Activated T-helper 1 cell treated with anti-CD3 and anti-CD28 coated beads, Interleukin-12 subunit alpha, Interleukin-12 subunit beta, Interleukin-2, Interleukin-4 antibody, amounts not matched to agents 30 ng/mL and 10 ng/mL and 1 ng/mL, durations not matched to agents 14 hours and 24 hours and 36 hours (primary cell): Measurements from ENCODE around the gene BLMH. TPM values are rescaled to one million over a fixed set of nuclear protein-coding genes. Genes with fewer than 3 reads are reported as not detected.
"Not testable (repeated sequence)": the region's sequence is repeated elsewhere in the genome, so short reads cannot be mapped to it uniquely, and the experiment has no call there.

Source experiments
- DNase-seq: peaks from one replicate; pipeline ENCODE4 v3.0.0; 2021; ENCODE audit warnings: low spot score
- H3K27ac Mint-ChIP-seq: one replicate; pipeline ENCODE4 v1.8.0; 2021; ENCODE audit warnings: mild to moderate bottlenecking, mixed read lengths
- H3K27me3 Mint-ChIP-seq: one replicate; pipeline ENCODE4 v1.8.0; 2022; ENCODE audit warnings: mild to moderate bottlenecking, moderate library complexity, mixed read lengths; ENCODE audit not compliant: insufficient read depth
- H3K36me3 Mint-ChIP-seq: one replicate; pipeline ENCODE4 v1.8.0; 2021; ENCODE audit warnings: low read depth, mixed read lengths
- H3K4me1 Mint-ChIP-seq: one replicate; pipeline ENCODE4 v1.8.0; 2021; ENCODE audit warnings: low read depth, mixed read lengths
- H3K4me3 Mint-ChIP-seq: one replicate; pipeline ENCODE4 v1.8.0; 2021; ENCODE audit warnings: mild to moderate bottlenecking, moderate library complexity, mixed read lengths
- H3K9me3 Mint-ChIP-seq: one replicate; pipeline ENCODE4 v1.8.0; 2021; ENCODE audit warnings: mixed read lengths
- intact Hi-C: fragments of 100-400 bp; cut with micrococcal nuclease; formaldehyde crosslinking; loops from one replicate; pipeline ENCODE4 v1.15.1; 2024
- total RNA-seq: library from RNA; stranded (reverse); gene quantifications from 2 replicates; pipeline ENCODE4 v1.2.3, GENCODE V29; 2022

The BLMH gene
- total RNA-seq, 1 donor from 2014 or later = 64.9 TPM

- Mint-ChIP-seq H3K36me3 (no peaks in the 10 kb centered on the region), H3K4me3 (no peak overlapping the region), H3K9me3 (no peaks in the 10 kb centered on the region), H3K27ac (no peak overlapping the region), H3K4me1 (peaks cover 7% of the 10 kb centered on the region), H3K27me3 (peaks cover 52% of the 10 kb centered on the region)
- DNase-seq = no peak
- intact Hi-C loops = no loop called here
Measured at GRCh38 chr17:30230596-30231125, 61.1 kb downstream of the BLMH start.

- intact Hi-C loops, H3K27ac Mint-ChIP-seq, H3K4me1 Mint-ChIP-seq, H3K9me3 Mint-ChIP-seq, H3K4me3 Mint-ChIP-seq, DNase-seq, H3K36me3 Mint-ChIP-seq: not testable (repeated sequence)
- H3K27me3 Mint-ChIP-seq = peaks cover 53% of the 10 kb centered on the region
Measured at GRCh38 chr17:30230009-30230408, 61.7 kb downstream of the BLMH start.

GRCh38 chr17:30229012-30229411 lies 62.7 kb downstream of the BLMH start:
- Mint-ChIP-seq H3K27ac (no peak overlapping the region), H3K9me3 (no peaks in the 10 kb centered on the region), H3K27me3 (peaks cover 47% of the 10 kb centered on the region), H3K36me3 (no peaks in the 10 kb centered on the region), H3K4me1 (no peaks in the 10 kb centered on the region), H3K4me3 (no peak overlapping the region)
- intact Hi-C loops = no loop called here
- DNase-seq = no peak

GRCh38 chr17:30228011-30228410 lies 63.7 kb downstream of the BLMH start:
- DNase-seq = no peak
- H3K27ac Mint-ChIP-seq = no peak overlapping the region
- H3K27me3 Mint-ChIP-seq = peaks cover 37% of the 10 kb centered on the region
- no peaks in the 10 kb centered on the region for H3K9me3 Mint-ChIP-seq
- H3K4me3 Mint-ChIP-seq = no peak overlapping the region
- H3K4me1 Mint-ChIP-seq = no peaks in the 10 kb centered on the region
- intact Hi-C loops = no loop called here
- no peaks in the 10 kb centered on the region for H3K36me3 Mint-ChIP-seq

- H3K36me3 Mint-ChIP-seq = no peaks in the 10 kb centered on the region
- H3K9me3 Mint-ChIP-seq = no peaks in the 10 kb centered on the region
- no peaks in the 10 kb centered on the region for H3K4me1 Mint-ChIP-seq
- intact Hi-C loops = no loop called here
- H3K27ac Mint-ChIP-seq = no peak overlapping the region
- no peak for DNase-seq
- H3K27me3 Mint-ChIP-seq = peaks cover 25% of the 10 kb centered on the region
- H3K4me3 Mint-ChIP-seq = no peak overlapping the region
Measured at GRCh38 chr17:30226878-30227277, 64.9 kb downstream of the BLMH start.

GRCh38 chr17:30225919-30226553 lies 65.7 kb downstream of the BLMH start:
- Mint-ChIP-seq H3K27me3 (peaks cover 23% of the 10 kb centered on the region), H3K4me3 (no peak overlapping the region), H3K9me3 (no peaks in the 10 kb centered on the region), H3K27ac (no peak overlapping the region), H3K36me3 (no peaks in the 10 kb centered on the region), H3K4me1 (no peaks in the 10 kb centered on the region)
- intact Hi-C loops = no loop called here
- DNase-seq = no peak

GRCh38 chr17:30225112-30225511 lies 66.6 kb downstream of the BLMH start:
- Mint-ChIP-seq H3K9me3 (no peaks in the 10 kb centered on the region), H3K27me3 (peaks cover 17% of the 10 kb centered on the region)

GRCh38 chr17:30224419-30224960 lies 67.3 kb downstream of the BLMH start:
- DNase-seq = no peak
- Mint-ChIP-seq H3K27me3 (peaks cover 17% of the 10 kb centered on the region), H3K27ac (no peak overlapping the region), H3K9me3 (no peaks in the 10 kb centered on the region), H3K4me1 (no peaks in the 10 kb centered on the region), H3K4me3 (no peak overlapping the region), H3K36me3 (no peaks in the 10 kb centered on the region)
- intact Hi-C loops = no loop called here

More at GRCh38 chr17:30225112-30225511, 66.6 kb downstream of the BLMH start:
- no peaks in the 10 kb centered on the region for H3K4me1 Mint-ChIP-seq
- no peak overlapping the region for H3K27ac Mint-ChIP-seq
- intact Hi-C loops = no loop called here
- no peak overlapping the region for H3K4me3 Mint-ChIP-seq
- H3K36me3 Mint-ChIP-seq = no peaks in the 10 kb centered on the region
- no peak for DNase-seq

- intact Hi-C loops = no loop called here
- peaks cover 9% of the 10 kb centered on the region for H3K27me3 Mint-ChIP-seq
Measured at GRCh38 chr17:30222721-30223175, 69.0 kb downstream of the BLMH start.

GRCh38 chr17:30222251-30222650 lies 69.5 kb downstream of the BLMH start:
- no peak overlapping the region for H3K4me3 Mint-ChIP-seq

More at GRCh38 chr17:30222721-30223175, 69.0 kb downstream of the BLMH start:
- H3K27ac Mint-ChIP-seq = no peak overlapping the region
- H3K4me1 Mint-ChIP-seq = no peaks in the 10 kb centered on the region
- no peaks in the 10 kb centered on the region for H3K36me3 Mint-ChIP-seq
- no peak for DNase-seq
- no peaks in the 10 kb centered on the region for H3K9me3 Mint-ChIP-seq
- no peak overlapping the region for H3K4me3 Mint-ChIP-seq

GRCh38 chr17:30221346-30221745 lies 70.4 kb downstream of the BLMH start:
- Mint-ChIP-seq H3K36me3 (no peaks in the 10 kb centered on the region), H3K27ac (no peak overlapping the region), H3K27me3 (peaks cover 8% of the 10 kb centered on the region), H3K4me1 (no peaks in the 10 kb centered on the region), H3K9me3 (no peaks in the 10 kb centered on the region), H3K4me3 (no peak overlapping the region)
- intact Hi-C loops = no loop called here
- no peak for DNase-seq

More at GRCh38 chr17:30222251-30222650, 69.5 kb downstream of the BLMH start:
- no peak overlapping the region for H3K27ac Mint-ChIP-seq
- DNase-seq = no peak
- no peaks in the 10 kb centered on the region for H3K4me1 Mint-ChIP-seq
- intact Hi-C loops = no loop called here
- H3K9me3 Mint-ChIP-seq = no peaks in the 10 kb centered on the region
- H3K36me3 Mint-ChIP-seq = no peaks in the 10 kb centered on the region
- peaks cover 8% of the 10 kb centered on the region for H3K27me3 Mint-ChIP-seq

- Mint-ChIP-seq H3K9me3 (no peaks in the 10 kb centered on the region), H3K27me3 (peaks cover 4% of the 10 kb centered on the region), H3K36me3 (no peaks in the 10 kb centered on the region), H3K27ac (no peak overlapping the region), H3K4me1 (no peaks in the 10 kb centered on the region), H3K4me3 (no peak overlapping the region)
- intact Hi-C loops = no loop called here
- DNase-seq = no peak
Measured at GRCh38 chr17:30220414-30220813, 71.3 kb downstream of the BLMH start.

GRCh38 chr17:30219833-30220232 lies 71.9 kb downstream of the BLMH start:
- DNase-seq = no peak
- Mint-ChIP-seq H3K36me3 (no peaks in the 10 kb centered on the region), H3K27ac (no peak overlapping the region), H3K4me3 (no peak overlapping the region), H3K9me3 (no peaks in the 10 kb centered on the region), H3K27me3 (peaks cover 3% of the 10 kb centered on the region), H3K4me1 (no peaks in the 10 kb centered on the region)
- intact Hi-C loops = no loop called here
